ENCODE data around the gene KLRF2.

Gene KLRF2

DNA sequence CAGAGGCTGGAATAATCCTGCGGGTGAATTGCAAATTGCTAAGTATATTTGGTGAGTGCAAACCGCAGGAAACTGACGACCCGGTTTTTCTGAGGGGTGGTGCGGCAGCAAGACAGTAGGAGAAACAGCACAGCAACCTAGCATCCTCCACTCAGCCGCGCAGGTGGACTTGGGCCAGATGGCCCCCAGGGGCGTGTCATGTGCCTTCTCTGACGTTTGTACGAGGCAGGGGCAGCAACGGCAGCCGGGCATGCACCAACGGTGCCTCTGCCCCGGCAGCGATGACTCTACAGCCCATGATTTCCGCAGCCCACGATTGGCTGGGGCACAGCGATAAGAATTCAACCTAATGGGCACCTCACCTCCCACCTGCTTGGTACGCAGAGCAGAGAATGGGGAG is 62.0 kb downstream of the KLRF2 start:
- no peak for DNase-seq

DNA sequence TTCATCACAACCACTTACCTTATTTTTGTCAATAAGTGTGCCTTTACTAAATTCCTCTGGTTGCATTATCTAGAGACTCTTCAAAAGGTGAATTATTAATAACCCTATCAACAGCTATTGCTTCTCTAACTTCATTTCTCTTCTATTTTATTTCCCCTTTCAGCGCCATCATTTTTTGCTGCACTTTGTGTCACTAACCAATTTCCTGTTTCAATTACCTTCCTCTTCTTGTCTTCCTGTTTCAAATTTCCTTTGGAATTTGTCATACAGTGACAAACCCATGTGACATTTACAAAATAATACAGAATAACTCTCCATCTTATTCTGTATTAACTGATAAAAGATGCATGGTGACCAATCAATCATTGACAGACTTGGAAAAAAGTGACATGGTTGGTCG is 63.1 kb downstream of the KLRF2 start:
- no peak for DNase-seq

All from NCI-H2171 (cell line).